Measurements from ENCODE around the gene SGMS1.

DNA sequence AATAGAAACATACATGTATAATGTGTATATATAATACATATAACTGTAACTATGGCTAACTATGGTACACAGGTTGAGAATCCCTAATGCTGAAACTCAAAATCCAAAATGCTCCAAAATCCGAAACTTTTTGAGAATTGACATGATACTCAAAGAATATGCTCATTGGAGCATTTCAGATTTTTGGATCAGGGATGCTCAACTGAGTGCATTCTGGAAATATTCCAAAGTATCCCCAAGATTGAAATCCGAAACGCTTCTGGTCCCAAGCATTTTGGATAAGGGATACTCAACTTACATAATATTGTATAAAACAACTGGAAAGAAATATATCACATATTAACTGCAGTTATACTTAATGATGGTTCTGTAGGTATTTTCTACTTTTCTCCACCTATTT, 278.2 kb downstream of the SGMS1 start:
- TF ChIP-seq POLR2A (IDR thresholded peaks at IDR 0.05; ENCODE audit: low read depth), result no peak
- TF ChIP-seq, protein P1, sequence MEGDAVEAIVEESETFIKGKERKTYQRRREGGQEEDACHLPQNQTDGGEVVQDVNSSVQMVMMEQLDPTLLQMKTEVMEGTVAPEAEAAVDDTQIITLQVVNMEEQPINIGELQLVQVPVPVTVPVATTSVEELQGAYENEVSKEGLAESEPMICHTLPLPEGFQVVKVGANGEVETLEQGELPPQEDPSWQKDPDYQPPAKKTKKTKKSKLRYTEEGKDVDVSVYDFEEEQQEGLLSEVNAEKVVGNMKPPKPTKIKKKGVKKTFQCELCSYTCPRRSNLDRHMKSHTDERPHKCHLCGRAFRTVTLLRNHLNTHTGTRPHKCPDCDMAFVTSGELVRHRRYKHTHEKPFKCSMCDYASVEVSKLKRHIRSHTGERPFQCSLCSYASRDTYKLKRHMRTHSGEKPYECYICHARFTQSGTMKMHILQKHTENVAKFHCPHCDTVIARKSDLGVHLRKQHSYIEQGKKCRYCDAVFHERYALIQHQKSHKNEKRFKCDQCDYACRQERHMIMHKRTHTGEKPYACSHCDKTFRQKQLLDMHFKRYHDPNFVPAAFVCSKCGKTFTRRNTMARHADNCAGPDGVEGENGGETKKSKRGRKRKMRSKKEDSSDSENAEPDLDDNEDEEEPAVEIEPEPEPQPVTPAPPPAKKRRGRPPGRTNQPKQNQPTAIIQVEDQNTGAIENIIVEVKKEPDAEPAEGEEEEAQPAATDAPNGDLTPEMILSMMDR (IDR thresholded peaks at IDR 0.05), result no peak
